ENCODE data around the gene CYB561.
A peak's percentile ranks its signal among the peaks of the same experiment; 100 is the strongest.

DNA sequence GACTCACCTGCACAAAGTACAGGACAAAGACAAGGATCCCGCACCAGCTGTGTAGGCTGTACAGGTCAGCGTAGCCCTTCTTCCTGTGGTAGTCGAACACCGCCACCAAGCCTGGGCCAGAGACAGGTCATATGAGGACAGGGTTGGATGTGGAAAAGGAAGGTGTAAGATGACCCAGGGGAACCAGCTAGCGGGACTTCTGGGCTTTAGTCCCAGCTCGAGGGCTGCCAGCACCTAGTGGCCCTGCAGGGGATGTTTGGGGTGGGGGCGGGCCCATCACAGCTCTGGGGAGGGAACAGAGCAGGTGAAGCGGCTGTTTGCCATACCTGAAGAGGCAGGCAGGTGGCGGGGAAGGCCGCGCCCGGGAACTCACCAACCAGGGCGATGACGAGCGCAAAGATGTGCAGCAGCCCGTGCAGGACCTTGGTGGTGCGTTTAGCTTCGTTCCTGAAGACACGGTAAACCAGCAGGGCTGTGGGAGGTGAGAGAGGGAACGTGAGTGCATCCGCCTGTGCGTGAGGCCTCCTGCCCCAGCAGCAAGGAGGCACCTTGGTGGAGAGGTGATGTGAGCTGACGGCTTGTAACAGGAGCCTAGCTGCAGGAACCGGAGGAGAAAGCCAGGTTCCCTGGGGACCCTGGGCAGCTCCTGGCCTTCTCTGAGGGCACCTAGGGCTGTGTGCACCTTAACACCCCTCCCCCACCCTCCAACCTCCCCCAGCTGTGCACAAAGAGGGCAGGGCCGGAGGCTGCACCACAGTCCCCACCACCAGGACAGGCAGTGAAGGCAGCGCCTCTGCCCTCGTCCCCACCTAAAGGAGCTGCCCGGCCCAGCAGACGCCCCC is 10.2 kb downstream of the CYB561 start:
- TF ChIP-seq CTCF (IDR thresholded peaks at IDR 0.05) (peak; percentile 16 to 70 (median 58)), POLR2AphosphoS5 (IDR thresholded peaks at IDR 0.05) (peak; percentile 1), POLR2A (IDR thresholded peaks at IDR 0.05) (no peak)
